Left ventricle myocardium inferior (tissue), 1 donor: ENCODE results near the gene PALS1. TPM values are rescaled to one million over a fixed set of nuclear protein-coding genes. Genes with fewer than 3 reads are reported as not detected.

Experiments used
- DNase-seq: peaks from one replicate; pipeline ENCODE4 v3.0.0-alpha.2; 2020
- H3K27ac ChIP-seq: fragments of 200-600 bp; replicated peaks from 2 replicates; pipeline ENCODE4 v1.8.0; 2021
- H3K27me3 ChIP-seq: fragments of 200-600 bp; 2 replicates; pipeline ENCODE4 v1.8.0; 2021; ENCODE audit warnings: low read depth
- H3K36me3 ChIP-seq: fragments of 200-600 bp; 2 replicates; pipeline ENCODE4 v1.8.0; 2021
- H3K4me1 ChIP-seq: fragments of 200-600 bp; 2 replicates; pipeline ENCODE4 v1.8.0; 2021
- H3K4me3 ChIP-seq: fragments of 200-600 bp; 2 replicates; pipeline ENCODE4 v1.8.0; 2021; ENCODE audit warnings: mild to moderate bottlenecking, moderate library complexity
- H3K9me3 ChIP-seq: fragments of 200-600 bp; replicated peaks from 2 replicates; pipeline ENCODE4 v1.8.0; 2021
- intact Hi-C: fragments of 100-400 bp; cut with micrococcal nuclease; formaldehyde crosslinking; loops from one replicate; pipeline ENCODE4 v1.11.0; 2022
- total RNA-seq: library from RNA; stranded (reverse); fragmentation: NEBNext Ultra II Directional; extraction: Animal tissue kit (Norgen Biotek cat#: 25700); gene quantifications from one replicate; pipeline ENCODE4 v1.2.1, GENCODE V29; 2021
- TF ChIP-seq, protein P1 (sequence below): fragments of 200-600 bp; IDR thresholded peaks from 2 replicates; pipeline ENCODE4 v1.8.0; 2021; ENCODE audit warnings: antibody characterized with exemption, mild to moderate bottlenecking, borderline replicate concordance
- donor health status: DM: no; HTN: yes; CAD: no; lungs with severe emphysema.

Gene PALS1
- total RNA-seq, 1 donor from 2014 or later, result 14.3 TPM

DNA sequence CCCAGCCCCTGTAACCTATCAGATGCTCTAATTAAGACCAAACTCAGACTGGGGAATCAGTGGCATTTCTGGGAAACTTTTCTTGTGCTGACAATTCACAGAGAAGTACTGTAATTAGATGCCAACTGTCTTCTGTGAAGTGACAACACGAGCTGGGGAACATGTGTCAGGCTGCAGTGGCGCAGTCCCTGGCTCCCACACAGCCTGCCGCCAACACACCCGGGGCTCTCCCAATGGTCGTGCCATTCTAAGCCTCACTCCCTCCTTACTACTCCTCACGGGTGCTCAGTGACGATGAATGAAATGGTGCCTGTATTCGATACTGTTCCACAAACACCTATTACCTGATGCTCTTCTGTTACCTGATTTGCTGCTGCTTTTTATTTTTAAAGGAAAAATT, 33.4 kb upstream of the PALS1 start:
- H3K4me1 ChIP-seq, result no peaks in the 10 kb centered on the region
- intact Hi-C loops, result no loop called here

DNA sequence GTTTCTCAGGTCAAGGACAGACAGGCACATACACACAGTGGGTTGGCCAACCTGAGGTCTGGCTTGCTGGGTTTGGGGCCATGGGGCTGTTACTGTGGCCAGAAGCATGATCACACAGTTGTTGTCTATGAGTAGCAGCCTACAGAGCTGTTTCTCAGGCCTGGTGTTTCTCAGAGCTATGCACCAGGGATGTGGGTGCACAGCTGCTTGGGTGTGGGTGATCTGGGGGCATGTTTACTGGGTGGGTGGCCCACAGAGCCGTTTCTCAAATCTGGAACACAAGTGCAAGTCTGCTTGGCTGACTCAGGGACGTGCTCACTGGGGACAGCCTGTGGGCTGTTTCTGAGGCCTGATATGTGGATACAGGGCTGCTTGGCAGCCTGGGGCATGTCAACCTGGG, 23.1 kb upstream of the PALS1 start:
- no peak overlapping the region for H3K27ac ChIP-seq

More for the DNA sequence above, 33.4 kb upstream of the PALS1 start:
- TF ChIP-seq, protein P1, sequence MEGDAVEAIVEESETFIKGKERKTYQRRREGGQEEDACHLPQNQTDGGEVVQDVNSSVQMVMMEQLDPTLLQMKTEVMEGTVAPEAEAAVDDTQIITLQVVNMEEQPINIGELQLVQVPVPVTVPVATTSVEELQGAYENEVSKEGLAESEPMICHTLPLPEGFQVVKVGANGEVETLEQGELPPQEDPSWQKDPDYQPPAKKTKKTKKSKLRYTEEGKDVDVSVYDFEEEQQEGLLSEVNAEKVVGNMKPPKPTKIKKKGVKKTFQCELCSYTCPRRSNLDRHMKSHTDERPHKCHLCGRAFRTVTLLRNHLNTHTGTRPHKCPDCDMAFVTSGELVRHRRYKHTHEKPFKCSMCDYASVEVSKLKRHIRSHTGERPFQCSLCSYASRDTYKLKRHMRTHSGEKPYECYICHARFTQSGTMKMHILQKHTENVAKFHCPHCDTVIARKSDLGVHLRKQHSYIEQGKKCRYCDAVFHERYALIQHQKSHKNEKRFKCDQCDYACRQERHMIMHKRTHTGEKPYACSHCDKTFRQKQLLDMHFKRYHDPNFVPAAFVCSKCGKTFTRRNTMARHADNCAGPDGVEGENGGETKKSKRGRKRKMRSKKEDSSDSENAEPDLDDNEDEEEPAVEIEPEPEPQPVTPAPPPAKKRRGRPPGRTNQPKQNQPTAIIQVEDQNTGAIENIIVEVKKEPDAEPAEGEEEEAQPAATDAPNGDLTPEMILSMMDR, result no peak
- Histone ChIP-seq H3K27me3 (no peaks in the 10 kb centered on the region), H3K4me3 (no peak overlapping the region), H3K27ac (no peak overlapping the region), H3K9me3 (no peaks in the 10 kb centered on the region), H3K36me3 (no peaks in the 10 kb centered on the region)
- no peak for DNase-seq

DNA sequence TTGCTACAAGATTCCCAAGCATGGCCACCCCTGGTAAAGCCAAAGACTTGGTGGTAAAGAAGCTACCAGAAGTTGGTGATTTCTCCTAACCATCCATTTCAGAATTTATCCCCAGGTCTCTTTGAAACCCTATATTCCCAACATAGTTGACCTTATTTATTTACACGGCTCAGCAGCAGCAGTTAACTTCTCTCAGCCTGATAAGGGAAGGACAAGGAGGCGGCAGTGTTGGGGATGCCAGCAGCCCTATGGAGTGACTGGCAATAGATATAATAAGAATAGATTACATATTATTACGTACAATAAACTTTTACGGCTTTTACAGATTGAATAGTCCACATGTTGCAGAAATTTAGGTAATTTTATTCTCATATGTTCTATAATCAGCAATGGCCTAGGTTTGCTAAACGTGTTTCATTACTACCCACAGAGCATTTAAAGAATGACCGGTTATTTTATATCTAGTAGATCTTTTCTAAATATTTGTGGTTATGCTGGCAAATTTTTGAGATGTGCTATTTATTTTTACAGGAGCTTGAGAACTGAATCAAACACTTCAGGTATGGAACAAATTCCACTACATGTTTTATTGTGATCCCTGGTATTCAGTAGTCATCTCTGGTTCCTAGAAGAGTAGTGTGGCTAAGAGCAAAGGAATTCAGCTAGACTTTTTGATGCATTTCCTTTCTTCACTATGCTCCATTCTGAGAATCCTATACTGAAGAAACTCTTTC, 19.8 kb upstream of the PALS1 start:
- intact Hi-C loops, result no loop called here
- Histone ChIP-seq H3K27me3 (no peaks in the 10 kb centered on the region), H3K27ac (no peak overlapping the region), H3K4me1 (no peaks in the 10 kb centered on the region), H3K4me3 (no peak overlapping the region), H3K9me3 (no peaks in the 10 kb centered on the region), H3K36me3 (no peaks in the 10 kb centered on the region)
- TF ChIP-seq, protein P1, result no peak
- DNase-seq, result no peak

More for the DNA sequence above, 23.1 kb upstream of the PALS1 start:
- Histone ChIP-seq H3K4me3 (no peak overlapping the region), H3K27me3 (no peaks in the 10 kb centered on the region), H3K9me3 (no peaks in the 10 kb centered on the region), H3K36me3 (no peaks in the 10 kb centered on the region), H3K4me1 (no peaks in the 10 kb centered on the region)
- intact Hi-C loops, result no loop called here
- no peak for DNase-seq
- TF ChIP-seq, protein P1, result no peak

DNA sequence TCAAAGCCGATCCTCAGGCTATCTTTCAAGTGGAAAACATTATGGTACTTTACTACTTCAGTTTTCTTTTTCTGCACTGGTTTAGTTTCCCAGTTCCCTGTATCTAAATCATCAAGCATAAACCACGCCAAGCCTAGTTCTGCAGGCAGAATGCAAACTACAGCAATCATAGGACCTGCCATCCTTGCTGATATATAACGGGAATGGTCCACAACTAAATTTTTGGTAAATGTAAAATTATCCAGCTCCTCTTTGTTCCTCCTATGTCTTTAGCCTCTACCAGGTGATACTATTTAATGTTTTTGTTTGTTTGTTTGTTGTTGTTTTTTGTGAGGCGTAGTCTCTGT, 19.3 kb upstream of the PALS1 start:
- Histone ChIP-seq H3K27me3 (no peaks in the 10 kb centered on the region), H3K36me3 (no peaks in the 10 kb centered on the region), H3K4me3 (no peak overlapping the region), H3K27ac (no peak overlapping the region), H3K9me3 (no peaks in the 10 kb centered on the region), H3K4me1 (no peaks in the 10 kb centered on the region)
- intact Hi-C loops, result no loop called here
- TF ChIP-seq, protein P1, result no peak
- DNase-seq, result no peak

DNA sequence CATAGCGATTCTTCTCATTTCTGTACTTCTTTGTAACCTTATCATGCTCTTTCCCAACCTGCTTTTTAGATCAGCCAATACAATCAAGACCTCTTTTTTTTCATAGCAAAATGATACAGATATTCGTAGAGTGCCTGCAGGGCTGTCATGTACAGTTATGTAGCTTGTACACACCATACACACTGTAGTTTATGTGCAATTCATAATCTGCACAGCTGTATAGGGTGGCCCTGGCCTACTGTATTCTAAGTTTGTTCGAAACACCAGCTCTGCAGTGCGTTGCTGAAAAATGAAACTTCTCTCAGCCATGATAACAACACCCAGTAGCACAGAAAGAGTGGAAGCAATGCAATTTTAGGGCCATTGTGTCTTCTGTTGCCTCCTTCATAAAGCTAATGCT, 15.7 kb upstream of the PALS1 start:
- H3K36me3 ChIP-seq, result no peaks in the 10 kb centered on the region
- H3K27ac ChIP-seq, result no peak overlapping the region
- no peak for DNase-seq
- TF ChIP-seq, protein P1, result no peak
- no peak overlapping the region for H3K4me3 ChIP-seq
- intact Hi-C loops, result no loop called here
- H3K27me3 ChIP-seq, result no peaks in the 10 kb centered on the region
- no peaks in the 10 kb centered on the region for H3K4me1 ChIP-seq
- no peaks in the 10 kb centered on the region for H3K9me3 ChIP-seq
